IPS-NIHi11 (cell line): ENCODE data around the gene CIROP.

Experiments
- DNase-seq: peaks from one replicate; pipeline ENCODE4 v3.0.0; 2012; ENCODE audit warnings: mixed read lengths, low spot score

Gene CIROP, protein sequence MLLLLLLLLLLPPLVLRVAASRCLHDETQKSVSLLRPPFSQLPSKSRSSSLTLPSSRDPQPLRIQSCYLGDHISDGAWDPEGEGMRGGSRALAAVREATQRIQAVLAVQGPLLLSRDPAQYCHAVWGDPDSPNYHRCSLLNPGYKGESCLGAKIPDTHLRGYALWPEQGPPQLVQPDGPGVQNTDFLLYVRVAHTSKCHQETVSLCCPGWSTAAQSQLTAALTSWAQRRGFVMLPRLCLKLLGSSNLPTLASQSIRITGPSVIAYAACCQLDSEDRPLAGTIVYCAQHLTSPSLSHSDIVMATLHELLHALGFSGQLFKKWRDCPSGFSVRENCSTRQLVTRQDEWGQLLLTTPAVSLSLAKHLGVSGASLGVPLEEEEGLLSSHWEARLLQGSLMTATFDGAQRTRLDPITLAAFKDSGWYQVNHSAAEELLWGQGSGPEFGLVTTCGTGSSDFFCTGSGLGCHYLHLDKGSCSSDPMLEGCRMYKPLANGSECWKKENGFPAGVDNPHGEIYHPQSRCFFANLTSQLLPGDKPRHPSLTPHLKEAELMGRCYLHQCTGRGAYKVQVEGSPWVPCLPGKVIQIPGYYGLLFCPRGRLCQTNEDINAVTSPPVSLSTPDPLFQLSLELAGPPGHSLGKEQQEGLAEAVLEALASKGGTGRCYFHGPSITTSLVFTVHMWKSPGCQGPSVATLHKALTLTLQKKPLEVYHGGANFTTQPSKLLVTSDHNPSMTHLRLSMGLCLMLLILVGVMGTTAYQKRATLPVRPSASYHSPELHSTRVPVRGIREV

DNA sequence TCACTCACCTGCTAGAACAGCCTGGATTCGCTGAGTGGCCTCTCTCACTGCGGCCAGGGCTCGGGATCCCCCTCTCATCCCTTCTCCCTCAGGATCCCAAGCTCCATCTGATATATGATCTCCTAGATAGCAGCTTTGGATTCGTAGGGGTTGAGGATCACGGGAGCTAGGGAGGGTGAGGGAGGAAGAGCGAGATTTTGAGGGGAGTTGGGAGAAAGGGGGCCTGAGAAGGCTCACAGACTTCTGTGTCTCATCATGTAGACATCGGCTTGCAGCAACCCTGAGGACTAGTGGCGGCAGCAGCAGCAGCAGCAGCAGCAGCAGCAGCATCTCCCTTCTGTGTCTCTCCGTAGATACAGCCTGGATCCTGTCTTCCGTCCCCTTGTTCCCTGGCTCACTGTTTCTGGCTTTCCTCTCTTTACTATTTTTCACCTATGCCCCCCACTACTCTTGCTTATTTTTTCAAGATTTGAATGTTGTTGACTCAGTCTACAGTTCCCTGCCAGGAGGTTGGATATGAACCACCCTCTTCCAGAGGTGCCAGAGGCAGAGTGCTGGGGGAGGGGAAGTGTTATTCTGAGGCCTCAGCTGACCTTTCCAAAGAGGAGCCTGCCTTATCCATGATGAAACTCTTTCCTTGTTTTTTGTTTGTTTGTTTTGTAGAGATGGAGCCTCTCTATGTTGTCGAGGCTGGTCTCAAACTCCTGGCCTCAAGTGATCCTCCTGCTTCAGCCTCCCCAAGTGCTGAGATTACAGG lies at the start of gene CIROP:
TSS of gene CIROP (minus strand) at position 399 of the 757 bp plus-strand sequence. CDS start at position 330, 69 bp downstream.
- DNase-seq: no peak

DNA sequence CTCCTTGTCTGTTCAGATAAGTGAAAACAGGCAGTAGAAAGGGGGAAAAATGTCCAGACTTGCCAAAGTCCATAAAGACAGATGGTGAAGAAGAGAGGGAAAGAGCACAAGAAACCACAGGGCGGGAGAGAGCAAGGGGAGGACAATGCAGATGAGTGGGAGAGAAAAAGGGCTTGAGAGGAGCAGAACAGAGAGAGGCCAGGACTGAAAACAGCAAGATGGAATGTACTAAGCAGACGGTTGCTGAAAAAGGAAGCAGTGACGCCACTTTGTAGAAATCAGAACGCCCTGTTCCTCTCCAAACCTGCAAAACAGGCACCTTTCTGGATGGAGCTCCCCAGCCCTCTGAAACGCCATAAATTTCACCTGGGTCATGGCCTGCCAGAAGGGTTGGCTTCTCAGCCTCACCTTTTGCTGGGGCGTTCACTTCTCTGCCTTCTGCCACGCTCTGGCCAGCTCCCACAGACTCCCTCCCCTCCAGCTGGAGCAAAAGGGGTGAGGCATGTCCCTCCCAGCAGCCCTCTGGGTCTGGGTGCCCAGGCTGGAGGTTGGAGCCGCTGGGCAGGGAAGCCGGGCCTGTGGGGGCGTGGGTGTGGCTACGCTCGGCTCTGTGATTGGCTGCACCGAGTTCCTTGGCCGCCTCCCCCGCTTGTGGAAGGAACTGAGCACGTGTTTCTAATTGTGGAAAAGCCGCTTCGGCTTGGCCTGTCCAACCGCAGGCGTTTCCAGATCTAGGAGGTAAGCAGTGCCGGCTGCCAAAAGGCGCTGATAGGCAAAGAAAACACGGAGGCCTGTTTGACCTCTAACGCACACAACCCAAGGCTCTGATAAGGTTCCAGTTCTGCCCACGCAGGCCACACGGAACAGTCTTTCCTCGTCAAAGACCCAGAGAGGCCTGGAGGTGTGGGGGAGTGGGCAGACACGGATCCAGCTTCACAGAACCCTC lies 49.3 kb upstream of the CIROP start:
- peak; percentile 76 for DNase-seq

DNA sequence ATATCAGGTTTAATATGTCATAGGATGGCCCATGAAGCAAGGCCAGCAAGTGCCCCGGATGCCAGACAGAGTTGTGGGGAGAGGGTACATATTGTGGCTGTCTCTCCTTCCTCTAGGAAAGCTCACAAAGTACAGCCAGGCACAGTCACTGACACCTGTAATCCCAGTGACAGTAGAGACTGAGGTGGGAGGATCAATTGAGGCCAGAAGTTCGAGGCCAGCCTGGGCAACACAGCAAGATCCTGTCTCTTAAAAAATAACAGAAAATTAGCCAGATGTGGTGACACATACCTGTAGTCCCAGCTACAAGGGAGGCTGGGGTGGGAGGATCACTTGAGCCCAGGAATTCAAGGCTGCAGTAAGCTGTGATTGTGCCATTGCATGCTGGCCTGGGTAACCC lies 46.6 kb upstream of the CIROP start:
- no peak for DNase-seq

DNA sequence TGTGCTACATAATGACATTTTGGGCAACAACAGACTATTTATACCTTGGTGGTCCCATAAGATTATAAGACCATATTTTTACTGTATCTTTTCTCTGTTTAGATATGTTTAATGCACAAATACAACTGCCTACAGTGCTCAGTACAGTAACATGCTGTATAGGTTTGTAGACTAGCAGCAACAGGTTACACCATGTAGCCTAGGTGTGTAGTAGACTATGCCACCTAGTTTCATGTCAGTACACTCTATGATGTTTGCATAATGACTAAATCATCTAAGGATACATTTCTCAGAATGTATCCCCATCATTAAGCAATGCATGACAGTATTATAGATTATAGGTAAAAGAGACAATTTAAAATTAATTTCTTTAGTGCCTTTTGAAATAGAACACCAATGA lies 45.0 kb upstream of the CIROP start:
- no peak for DNase-seq

DNA sequence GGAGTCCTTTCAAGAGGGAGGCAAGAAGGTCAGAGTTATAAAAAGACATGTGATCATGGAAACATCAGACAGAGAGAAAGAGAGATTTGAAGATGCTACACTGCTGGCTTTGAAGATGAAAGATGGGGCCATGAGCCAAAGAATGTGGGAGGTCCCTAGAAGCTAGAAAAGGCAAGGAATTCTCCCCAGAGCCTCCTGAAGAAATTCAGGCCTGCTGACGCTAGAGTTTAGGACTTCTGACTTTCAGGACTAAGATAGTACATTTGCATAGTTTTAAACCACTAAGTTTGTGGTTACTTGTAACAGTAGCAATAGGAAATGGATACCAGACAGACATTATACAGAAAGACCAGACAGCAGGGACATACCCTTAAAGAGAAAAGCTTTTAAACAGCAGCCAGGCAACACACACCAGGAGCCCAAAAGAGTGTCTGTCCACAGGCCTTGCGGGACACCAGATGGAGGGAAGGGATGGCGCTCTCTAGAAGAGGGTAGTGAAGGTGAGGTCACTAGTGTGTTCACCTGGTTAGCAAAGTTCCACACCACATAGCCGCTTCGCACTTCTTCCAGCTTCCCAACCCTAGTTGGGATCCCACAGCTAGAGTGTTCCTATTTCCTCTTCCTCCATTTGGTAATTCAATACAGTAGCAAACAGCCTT lies 43.9 kb upstream of the CIROP start:
- DNase-seq: no peak

DNA sequence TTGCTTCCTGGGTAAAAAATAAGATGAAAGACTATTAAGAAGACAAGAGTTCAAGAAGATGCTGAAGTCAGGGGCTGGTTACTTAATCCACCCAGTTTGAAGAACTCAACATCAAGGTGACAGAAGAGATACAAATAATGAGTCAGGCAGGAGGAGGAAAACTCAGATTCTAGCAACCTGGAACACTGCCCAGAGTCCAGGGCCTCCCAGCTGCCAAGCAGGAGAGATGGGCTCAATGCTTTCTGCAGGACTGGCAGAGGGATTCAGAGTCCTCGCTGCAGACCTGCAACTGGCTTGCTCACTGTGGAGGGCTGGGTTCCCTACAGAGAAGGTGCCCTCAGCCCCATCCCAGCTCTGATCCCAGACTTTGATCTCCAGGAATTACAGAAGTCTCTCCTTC lies 42.9 kb upstream of the CIROP start:
- DNase-seq: no peak

DNA sequence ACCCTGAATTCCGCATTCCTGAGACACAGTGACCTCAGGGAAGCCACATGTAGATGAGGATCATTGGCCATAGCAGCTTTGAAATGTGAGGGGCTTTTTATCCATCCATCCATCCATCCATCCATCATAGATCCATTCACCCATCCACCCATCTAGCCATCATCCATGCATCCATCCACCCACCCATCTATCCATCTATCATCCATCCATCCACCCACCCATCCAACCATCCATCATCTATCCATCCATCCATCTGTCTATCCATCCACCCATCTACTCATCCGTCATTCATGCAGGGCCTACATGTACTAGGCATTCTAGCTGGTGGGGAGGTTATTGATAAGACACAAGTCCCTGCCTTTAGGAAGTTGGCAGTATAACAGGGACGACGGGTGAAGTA lies 42.2 kb upstream of the CIROP start:
- no peak for DNase-seq

DNA sequence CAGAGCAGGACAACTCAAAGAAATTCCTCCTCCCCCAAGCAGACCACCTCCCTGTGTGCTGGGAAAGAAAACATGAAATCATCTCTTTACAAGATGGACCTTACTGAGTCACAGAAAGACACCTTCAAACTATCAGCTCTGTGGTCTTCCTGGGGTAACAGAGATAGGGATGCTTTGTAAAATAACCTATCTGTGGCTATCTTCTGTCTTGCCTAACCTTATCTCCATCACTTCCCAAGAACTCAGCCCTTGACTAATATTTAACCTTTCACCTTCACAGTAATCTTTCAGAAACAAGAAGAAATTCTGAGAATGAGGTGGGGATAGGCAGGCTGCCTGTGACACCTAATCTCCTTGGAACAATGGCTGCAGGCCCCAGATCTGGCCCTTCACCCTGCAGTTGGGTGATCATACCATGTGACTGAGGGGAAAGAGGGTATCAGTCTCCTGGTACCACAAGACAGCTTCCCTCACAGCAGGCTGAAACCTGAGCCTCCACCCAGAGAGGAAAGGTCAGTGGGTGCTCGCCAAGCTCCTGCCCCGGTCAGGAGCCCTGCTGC lies 41.6 kb upstream of the CIROP start:
- no peak for DNase-seq

DNA sequence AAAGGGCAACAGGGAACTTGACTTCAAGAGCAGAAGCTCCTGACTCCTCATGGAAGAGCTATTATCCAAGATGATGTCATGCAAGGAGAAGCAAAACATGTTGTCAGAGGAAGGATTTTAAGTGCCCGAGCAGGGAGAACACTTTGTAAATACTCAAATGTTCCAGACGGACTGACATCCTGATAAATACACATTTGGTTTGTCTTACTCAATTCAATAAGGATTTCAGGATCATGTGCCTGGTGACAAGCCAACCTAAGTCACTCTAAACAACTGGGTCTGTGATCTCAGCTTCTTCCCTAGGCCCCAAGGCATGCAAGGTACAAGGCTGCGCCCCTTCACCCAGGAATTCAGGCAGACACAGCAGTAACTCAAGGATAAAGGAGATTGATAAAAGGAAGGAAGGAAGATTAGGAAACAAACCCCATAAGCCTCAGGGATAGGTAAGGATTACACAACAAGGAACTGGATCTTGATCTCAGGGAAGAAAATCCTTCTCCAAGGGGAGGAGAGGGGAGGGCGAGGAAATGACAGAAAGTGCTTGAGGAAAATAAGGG lies 41.1 kb upstream of the CIROP start:
- no peak for DNase-seq

DNA sequence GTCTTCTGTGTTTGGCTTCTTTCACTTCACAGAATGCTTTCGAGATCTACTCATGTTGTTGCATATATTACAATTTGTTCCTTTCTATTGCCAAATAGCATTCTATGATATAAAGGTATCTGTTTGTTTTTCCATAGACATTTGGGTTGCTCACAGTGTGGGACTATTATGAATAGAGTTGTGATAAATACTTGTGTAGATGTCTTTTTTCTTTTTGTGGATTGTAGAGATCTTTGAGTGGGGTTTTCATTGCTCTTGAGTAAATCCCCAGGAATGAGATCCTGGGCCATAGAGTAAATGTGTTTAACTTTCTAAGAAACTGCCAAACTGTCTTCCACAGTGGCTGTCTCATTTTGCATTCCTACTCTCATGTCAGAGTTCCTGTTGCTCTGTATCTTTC lies 39.1 kb upstream of the CIROP start:
- no peak for DNase-seq

DNA sequence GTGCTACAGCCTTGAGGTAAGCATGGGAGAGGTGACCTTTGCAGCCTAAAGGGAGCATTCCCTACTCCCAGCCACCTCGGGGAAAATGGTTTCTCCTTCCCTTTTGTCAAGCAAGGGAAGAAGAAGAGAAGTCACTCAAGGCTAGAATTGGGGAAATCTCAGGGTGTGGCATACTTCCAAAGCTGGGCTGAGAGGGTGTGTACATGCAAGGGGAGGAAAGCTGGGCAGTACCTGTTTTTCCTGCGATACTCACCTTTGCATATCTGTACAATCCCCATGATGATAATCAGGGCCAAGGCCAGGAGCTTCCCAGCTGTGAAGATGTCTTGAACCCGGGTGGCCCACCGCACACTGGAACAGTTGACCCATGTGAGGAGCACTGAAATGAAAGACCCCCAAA lies 38.0 kb upstream of the CIROP start:
- no peak for DNase-seq

DNA sequence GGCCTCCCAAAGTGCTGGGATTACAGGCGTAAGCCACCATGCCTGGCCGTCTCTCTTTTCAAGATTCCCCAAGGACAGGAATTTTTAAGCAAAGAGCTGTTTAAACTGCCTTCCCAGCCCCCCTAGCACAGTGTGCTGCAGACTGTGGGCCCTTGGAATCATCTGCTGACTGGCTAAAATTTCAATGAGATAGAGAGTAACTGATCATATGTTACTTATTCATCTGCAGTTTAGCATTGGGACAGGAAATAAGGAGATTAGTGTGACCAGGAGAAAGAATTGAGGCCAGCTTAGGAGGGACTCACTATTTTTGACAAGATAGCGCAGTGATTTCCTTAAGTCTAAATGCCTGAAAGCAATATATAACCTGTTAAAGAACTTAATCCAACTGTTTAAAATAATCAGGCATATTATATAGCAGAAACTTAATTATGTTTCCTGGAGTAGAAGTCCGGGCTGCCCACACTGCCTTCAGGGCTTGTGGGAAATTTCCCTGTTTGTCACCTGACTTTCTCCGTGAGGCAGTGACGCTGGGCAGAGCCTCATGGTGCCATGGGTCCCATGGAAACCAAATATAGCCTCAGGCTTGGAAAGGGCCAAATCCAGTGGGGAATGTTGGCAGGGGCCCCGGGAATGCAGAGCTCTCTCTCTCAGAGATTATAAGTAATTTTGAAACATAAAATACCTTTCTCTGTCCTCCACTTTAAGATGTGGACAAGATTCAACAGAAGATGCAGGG lies 37.1 kb upstream of the CIROP start:
- DNase-seq: no peak

DNA sequence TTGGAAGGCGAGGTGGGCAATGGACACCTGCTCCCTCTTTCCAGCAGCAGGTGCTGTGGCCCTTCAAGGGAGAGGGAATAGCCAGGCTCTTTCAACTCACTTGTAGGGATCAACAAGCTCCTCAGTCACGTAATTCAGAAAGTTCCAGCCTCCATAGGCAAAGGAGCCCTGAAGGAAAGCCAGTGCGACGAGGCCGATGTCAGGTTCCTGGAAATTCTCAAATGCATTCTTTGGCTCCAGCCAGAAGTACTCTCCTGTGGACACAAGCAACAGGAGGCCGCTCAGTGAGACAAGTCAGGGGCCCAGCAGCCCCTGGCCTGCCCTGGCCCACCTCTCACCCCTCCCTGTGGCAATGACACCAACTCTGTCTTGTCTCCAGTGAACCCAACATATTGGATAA lies 35.6 kb upstream of the CIROP start:
- no peak for DNase-seq

DNA sequence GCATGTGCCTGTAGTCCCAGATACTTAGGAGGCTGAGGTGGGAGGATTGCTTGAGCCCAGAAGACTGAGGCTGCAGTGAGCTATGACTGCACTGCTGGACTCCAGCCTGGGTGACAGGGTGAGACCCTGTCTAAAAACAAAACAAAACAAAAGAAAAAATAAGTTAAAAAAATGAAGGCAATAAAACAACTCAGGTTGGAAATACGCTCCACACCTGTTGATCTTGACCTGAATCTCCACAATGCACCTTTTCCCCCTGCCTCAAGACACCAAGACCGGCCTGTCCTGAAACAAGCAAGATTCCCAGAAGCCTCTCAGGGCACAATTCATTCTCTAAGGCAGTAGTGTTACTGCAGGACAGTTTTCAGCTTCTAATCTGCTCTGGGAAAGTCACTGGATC lies 35.1 kb upstream of the CIROP start:
- DNase-seq: no peak

DNA sequence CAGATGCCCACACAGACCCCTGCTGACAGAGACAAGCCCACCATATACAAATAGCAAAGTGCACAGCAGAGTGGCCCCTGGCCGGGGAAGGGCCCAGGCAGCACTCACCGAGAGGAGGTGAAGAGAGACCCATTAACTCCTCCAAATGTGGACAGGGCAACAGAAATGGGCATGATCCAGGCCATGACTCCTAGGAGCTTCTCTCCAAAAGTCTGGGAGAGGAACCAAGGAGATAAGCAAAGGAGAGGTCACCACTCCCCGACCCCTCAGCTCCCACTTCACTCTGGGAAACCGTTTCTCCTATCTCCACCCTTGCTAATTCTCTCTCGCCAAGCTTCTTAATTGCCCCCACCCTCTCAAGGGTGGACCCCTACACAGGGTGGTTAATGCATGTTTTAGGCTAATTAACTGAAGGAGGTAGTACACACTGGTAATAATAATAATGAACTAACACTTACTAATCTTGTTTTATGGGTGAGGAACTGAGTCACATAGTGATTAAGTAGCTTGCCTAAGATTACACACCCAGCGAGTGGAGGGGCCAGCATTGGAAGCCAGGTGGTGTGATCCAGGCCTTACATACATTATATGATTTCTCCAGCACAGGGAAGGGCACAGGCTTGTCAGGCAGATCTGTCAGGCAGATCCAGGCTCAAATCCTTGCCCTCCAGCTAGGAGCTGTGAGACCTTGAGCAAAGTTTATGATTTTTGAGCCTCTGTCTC lies 33.2 kb upstream of the CIROP start:
- no peak for DNase-seq

DNA sequence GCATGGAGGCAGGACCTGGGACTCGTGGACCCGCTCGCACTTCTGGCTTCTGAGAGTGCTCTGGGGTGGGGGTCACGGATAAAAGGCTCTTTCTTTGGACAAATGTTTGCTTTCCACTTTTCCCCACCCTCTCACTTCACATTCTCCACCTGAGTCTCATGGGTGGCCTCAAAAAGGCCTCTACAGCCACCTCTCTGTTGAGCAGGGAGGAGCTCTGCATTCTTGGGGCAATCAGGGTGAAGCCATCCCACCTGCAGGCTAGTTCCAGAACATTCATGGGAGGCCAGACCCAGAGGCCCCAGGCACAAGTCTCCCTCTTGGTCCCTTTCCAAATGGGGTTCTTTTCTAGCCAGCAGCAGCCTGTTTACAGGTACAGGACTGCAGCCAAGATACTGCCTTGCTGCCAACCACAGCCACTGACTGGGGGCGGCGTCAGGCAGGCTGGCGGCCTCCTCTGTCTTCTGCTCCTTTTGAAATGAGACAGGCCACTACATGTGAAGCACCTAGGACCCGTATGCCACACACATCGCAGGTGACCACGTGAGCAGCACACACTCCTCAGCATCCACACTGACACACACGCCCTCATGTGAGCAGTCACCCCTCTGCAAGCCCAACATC lies 32.5 kb upstream of the CIROP start:
- DNase-seq: no peak

DNA sequence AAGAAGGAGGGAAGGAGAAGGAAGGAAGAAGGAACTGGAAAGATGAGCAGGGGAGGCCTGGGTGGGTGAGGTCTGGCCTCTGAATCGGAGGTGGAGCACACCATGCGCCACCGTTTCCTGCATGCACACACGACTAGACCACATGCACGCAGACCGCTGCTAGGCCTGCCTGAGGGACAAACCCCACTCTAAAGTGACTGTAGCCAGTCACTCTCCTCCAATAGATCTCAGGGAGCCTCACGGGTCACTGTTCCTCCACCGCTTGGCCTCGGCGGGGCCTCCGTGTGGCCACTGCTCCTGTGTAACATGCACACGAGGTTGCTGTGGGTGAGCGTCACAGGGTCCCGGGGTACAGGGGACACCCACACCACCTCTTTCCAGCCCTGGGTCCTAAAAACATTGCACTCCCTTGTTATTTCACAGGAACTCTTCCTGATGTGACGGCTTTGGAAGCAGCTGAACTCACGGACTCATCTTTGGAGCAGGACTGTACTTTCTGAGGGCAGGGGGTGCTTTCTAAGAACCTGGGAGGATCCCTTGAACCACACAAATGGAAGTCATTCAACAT lies 31.9 kb upstream of the CIROP start:
- no peak for DNase-seq

DNA sequence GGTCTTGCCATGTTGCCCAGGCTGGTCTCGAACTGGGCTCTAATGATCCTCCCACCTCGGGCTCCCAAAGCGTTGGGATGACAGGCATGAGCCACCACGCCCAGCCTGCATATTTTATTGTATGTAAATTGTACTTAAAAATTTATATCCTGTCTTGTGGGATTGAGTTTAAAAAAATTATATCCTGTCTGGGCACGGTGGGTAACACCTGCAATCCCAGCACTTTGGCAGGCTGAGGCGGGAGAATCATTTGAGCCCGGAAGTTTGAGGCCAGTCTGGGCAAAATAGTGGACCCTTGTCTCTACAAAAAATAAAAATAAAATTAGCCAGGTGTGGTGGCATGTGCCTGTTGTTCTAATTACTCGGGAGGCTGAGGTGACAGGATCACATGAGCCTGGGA lies 28.2 kb upstream of the CIROP start:
- no peak for DNase-seq
